ENCODE results near the gene CRHR2. TPM values are rescaled to one million over a fixed set of nuclear protein-coding genes. Genes with fewer than 3 reads are reported as not detected.

Gene CRHR2
- total RNA-seq, 3 donors from 2014 or later (not counting 1 experiment from before 2014, with no cell fraction given): not detected

DNA sequence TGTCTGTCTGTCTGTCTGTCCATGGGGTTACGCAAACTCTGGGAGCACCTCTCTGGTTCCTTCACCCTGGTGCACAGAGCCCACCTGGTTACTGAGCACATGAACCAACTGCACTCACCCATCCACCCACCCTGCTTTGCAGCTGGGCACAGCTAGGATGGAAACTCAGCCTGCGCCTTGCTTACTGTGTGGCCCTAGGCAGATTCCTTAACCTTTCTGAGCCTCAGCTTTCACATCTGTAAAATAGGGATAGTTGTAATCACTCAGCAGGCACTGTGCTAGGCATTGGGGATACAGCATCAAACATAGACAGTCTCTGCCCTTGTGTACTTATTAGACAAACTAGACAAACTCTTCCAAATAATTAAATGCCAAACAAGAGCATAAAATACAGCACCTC, 47.8 kb upstream of the CRHR2 start:
- intact Hi-C loops (cut with micrococcal nuclease): no loop called here
- H3K27me3 Mint-ChIP-seq (ENCODE audit: low read depth in 2 of 2): no peaks in the 10 kb centered on the region

DNA sequence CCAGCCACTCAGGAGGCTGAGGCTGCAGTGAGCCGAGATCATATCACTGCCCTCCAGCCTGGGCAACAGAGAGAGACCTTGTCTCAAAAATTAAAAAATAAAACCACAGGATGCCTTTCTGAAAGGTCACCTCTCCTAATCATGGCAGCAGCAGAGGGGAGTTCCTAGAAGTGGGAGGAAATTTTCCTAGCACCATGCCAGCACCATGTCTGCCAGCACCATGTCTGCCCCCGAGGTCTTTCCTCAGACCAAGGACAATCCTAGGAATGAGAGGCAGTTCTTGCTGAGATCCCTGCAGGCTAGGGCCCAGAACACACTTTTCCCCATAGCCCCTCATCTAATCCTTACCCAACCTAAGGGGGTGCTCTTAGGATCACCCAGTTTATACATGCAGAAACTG, 47.4 kb upstream of the CRHR2 start:
- no peaks in the 10 kb centered on the region for H3K27me3 ChIP-seq (ENCODE audit: control insufficient read depth, insufficient read depth, low read length)
- TF ChIP-seq, protein P1, sequence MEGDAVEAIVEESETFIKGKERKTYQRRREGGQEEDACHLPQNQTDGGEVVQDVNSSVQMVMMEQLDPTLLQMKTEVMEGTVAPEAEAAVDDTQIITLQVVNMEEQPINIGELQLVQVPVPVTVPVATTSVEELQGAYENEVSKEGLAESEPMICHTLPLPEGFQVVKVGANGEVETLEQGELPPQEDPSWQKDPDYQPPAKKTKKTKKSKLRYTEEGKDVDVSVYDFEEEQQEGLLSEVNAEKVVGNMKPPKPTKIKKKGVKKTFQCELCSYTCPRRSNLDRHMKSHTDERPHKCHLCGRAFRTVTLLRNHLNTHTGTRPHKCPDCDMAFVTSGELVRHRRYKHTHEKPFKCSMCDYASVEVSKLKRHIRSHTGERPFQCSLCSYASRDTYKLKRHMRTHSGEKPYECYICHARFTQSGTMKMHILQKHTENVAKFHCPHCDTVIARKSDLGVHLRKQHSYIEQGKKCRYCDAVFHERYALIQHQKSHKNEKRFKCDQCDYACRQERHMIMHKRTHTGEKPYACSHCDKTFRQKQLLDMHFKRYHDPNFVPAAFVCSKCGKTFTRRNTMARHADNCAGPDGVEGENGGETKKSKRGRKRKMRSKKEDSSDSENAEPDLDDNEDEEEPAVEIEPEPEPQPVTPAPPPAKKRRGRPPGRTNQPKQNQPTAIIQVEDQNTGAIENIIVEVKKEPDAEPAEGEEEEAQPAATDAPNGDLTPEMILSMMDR (IDR thresholded peaks at IDR 0.05): no peak
- no peaks in the 10 kb centered on the region for H3K36me3 Mint-ChIP-seq
- DNase-seq (no peak), ATAC-seq (no peak)
- H3K9me3 ChIP-seq (ENCODE audit: control insufficient read depth, insufficient read depth, low read length): no peaks in the 10 kb centered on the region
- H3K4me1 ChIP-seq (ENCODE audit: control insufficient read depth, insufficient read depth, low read length): peaks cover 26% of the 10 kb centered on the region
- H3K4me3 ChIP-seq (ENCODE audit: low read length): no peak overlapping the region
- H3K27ac Mint-ChIP-seq: no peak overlapping the region
- H3K4me1 Mint-ChIP-seq: peaks cover 43 to 47% of the 10 kb centered on the region in 2 donors
- no peak overlapping the region for H3K27ac ChIP-seq (ENCODE audit: low read length)
- H3K27me3 Mint-ChIP-seq (ENCODE audit: low read depth in 2 of 2): no peaks in the 10 kb centered on the region
- no peak overlapping the region for H3K4me3 Mint-ChIP-seq
- intact Hi-C loops (cut with micrococcal nuclease): no loop called here
- no peaks in the 10 kb centered on the region for H3K9me3 Mint-ChIP-seq
- H3K36me3 ChIP-seq (ENCODE audit: control insufficient read depth, insufficient read depth, low read length): no peaks in the 10 kb centered on the region
- 64% methylated on average over 2 of the region's 2 CpGs for WGBS (ENCODE audit: insufficient coverage)

More for the DNA sequence above, 47.8 kb upstream of the CRHR2 start:
- no peaks in the 10 kb centered on the region for H3K36me3 ChIP-seq (ENCODE audit: control insufficient read depth, insufficient read depth, low read length)
- ATAC-seq (no peak), DNase-seq (no peak)
- Mint-ChIP-seq H3K4me3 (no peak overlapping the region), H3K4me1 (peaks cover 39 to 45% of the 10 kb centered on the region in 2 donors), H3K9me3 (no peaks in the 10 kb centered on the region), H3K36me3 (no peaks in the 10 kb centered on the region), H3K27ac (no peak overlapping the region)
- TF ChIP-seq, protein P1 (IDR thresholded peaks at IDR 0.05): no peak
- H3K9me3 ChIP-seq (ENCODE audit: control insufficient read depth, insufficient read depth, low read length): no peaks in the 10 kb centered on the region
- 100% methylated on average over 2 of the region's 2 CpGs for WGBS (ENCODE audit: insufficient coverage)
- no peaks in the 10 kb centered on the region for H3K27me3 ChIP-seq (ENCODE audit: control insufficient read depth, insufficient read depth, low read length)
- H3K4me3 ChIP-seq (ENCODE audit: low read length): no peak overlapping the region
- no peak overlapping the region for H3K27ac ChIP-seq (ENCODE audit: low read length)
- H3K4me1 ChIP-seq (ENCODE audit: control insufficient read depth, insufficient read depth, low read length): peaks cover 26% of the 10 kb centered on the region

DNA sequence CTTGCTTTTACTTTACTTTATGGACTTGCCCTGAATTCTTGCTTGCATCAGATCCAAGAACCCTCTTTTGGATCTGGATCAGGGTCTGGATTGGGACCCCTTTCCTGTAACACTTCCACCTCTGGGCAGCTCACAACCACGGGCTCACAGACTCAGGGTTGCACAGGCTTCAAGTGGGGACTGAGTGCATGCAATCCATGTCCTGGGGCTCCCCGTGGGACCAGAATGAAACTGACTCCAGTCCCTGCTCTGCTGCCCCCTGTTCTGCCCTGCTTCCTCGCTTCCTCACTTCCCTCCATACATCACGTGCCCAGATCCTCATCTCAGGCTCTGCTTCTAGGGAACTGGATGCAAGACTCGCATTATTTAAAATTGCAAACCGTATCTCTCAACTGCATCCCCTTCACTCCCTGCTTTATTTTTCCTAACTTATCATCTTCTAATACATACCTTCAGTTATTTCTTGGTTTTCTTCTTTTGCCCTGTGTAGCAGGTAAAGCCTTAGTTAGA, 46.4 kb upstream of the CRHR2 start:
- Histone ChIP-seq H3K27me3 (ENCODE audit: control insufficient read depth, insufficient read depth, low read length) (no peaks in the 10 kb centered on the region), H3K27ac (ENCODE audit: low read length) (no peak overlapping the region), H3K9me3 (ENCODE audit: control insufficient read depth, insufficient read depth, low read length) (no peaks in the 10 kb centered on the region), H3K36me3 (ENCODE audit: control insufficient read depth, insufficient read depth, low read length) (no peaks in the 10 kb centered on the region), H3K4me1 (ENCODE audit: control insufficient read depth, insufficient read depth, low read length) (peaks cover 26% of the 10 kb centered on the region), H3K4me3 (ENCODE audit: low read length) (no peak overlapping the region)
- H3K4me3 Mint-ChIP-seq: peak overlapping the region; percentile 26
- peak overlapping the region; percentile 62 to 88 for H3K27ac Mint-ChIP-seq
- 80% methylated on average over 6 of the region's 6 CpGs for WGBS (ENCODE audit: insufficient coverage)
- intact Hi-C loops (cut with micrococcal nuclease): no loop called here
- H3K36me3 Mint-ChIP-seq: no peaks in the 10 kb centered on the region
- H3K27me3 Mint-ChIP-seq (ENCODE audit: low read depth in 2 of 2): no peaks in the 10 kb centered on the region
- H3K4me1 Mint-ChIP-seq: peaks cover 49 to 50% of the 10 kb centered on the region in 2 donors
- DNase-seq (no peak), ATAC-seq (no peak)
- TF ChIP-seq, protein P1 (IDR thresholded peaks at IDR 0.05): no peak
- no peaks in the 10 kb centered on the region for H3K9me3 Mint-ChIP-seq

All from natural killer cell (primary cell).